K562 (cell line): ENCODE data around the gene PPIA.

Experiments used
- POLR2A ChIP-seq: fragments of 450-650 bp; conservative IDR thresholded peaks from 2 replicates; pipeline ENCODE4 v1.6.1; 2016
- TF ChIP-seq, protein P1 (sequence below): sonication (generic); formaldehyde crosslinking; IDR thresholded peaks from 2 replicates; pipeline ENCODE4 v1.8.0; 2023; ENCODE audit warnings: mild to moderate bottlenecking, missing genetic modification reagents
- TF ChIP-seq, protein P2 (sequence below), 3 experiments: IDR thresholded peaks in 2 of 3; conservative IDR thresholded peaks in 1 of 3; 2 replicates each; pipeline ENCODE4 v1.5.1; 2011 to 2012; ENCODE audit warnings: low read length in 3 of 3, mild to moderate bottlenecking in 3 of 3, control low read depth in 2 of 3, improper control_type of control experiment in 1 of 3, inconsistent platforms in 1 of 3, low read depth in 1 of 3, mixed read lengths in 1 of 3, moderate library complexity in 1 of 3; ENCODE audit not compliant: insufficient read depth in 2 of 3

DNA sequence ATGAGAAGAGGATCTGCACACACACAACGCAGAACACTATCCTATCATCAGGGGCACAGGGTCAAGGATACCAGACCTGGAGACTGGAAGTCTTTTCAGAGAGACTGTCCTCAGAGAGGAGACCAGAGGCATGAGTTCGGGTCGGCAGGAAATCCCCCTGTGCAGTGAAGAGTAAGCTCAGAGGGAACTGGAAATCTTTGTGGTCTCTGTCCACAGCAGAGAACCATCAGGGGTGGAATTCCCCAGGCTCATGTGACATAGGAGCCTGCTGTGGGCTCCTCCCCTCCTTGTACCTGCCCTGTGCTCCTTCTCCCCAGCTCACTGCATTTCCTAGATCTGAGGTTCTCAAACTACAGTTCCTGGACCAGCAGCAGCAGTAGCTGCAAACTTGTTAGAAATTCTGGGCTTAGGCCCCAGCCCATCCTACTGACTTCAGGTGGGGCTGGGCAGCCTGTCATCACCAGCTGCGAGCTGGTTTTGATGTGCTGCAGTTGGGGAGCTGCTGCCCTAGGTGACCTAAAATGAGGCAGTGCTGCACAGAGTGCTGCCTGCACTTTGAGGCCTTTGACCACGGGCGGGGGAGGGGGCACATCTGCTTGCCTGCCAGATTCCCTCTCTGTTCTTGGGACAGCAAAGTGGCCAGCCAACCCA, 45.4 kb upstream of the PPIA start:
- TF ChIP-seq, protein P1, sequence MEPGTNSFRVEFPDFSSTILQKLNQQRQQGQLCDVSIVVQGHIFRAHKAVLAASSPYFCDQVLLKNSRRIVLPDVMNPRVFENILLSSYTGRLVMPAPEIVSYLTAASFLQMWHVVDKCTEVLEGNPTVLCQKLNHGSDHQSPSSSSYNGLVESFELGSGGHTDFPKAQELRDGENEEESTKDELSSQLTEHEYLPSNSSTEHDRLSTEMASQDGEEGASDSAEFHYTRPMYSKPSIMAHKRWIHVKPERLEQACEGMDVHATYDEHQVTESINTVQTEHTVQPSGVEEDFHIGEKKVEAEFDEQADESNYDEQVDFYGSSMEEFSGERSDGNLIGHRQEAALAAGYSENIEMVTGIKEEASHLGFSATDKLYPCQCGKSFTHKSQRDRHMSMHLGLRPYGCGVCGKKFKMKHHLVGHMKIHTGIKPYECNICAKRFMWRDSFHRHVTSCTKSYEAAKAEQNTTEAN (CRISPR knock-in tag) = no peak
- no peak for TF ChIP-seq POLR2A
- TF ChIP-seq, protein P2, sequence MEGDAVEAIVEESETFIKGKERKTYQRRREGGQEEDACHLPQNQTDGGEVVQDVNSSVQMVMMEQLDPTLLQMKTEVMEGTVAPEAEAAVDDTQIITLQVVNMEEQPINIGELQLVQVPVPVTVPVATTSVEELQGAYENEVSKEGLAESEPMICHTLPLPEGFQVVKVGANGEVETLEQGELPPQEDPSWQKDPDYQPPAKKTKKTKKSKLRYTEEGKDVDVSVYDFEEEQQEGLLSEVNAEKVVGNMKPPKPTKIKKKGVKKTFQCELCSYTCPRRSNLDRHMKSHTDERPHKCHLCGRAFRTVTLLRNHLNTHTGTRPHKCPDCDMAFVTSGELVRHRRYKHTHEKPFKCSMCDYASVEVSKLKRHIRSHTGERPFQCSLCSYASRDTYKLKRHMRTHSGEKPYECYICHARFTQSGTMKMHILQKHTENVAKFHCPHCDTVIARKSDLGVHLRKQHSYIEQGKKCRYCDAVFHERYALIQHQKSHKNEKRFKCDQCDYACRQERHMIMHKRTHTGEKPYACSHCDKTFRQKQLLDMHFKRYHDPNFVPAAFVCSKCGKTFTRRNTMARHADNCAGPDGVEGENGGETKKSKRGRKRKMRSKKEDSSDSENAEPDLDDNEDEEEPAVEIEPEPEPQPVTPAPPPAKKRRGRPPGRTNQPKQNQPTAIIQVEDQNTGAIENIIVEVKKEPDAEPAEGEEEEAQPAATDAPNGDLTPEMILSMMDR (IDR thresholded peaks at IDR 0.05 in 2 of 3, conservative IDR thresholded peaks at IDR 0.05 in 1 of 3; ENCODE audit: insufficient read depth in 2 of 3, low read depth in 1 of 3, low read length in 3 of 3) = no peak
